ENCODE measurements around the gene PCSK4.

The PCSK4 gene

GRCh38 chr19:1434040-1434366 is 56.1 kb downstream of the PCSK4 start:
- Histone ChIP-seq H3K4me3 (replicated peaks; ENCODE audit: low read depth, low read length) (no peak overlapping the region), H3K36me3 (ENCODE audit: control insufficient read depth, insufficient read depth, low read length) (peaks cover 34% of the 10 kb centered on the region), H3K27me3 (replicated peaks; ENCODE audit: control insufficient read depth, insufficient read depth, low read length) (no peaks in the 10 kb centered on the region)
- DNase-seq (ENCODE audit: extremely low read depth, insufficient read length): no peak
- TF ChIP-seq CTCF (IDR thresholded peaks at IDR 0.05; ENCODE audit: insufficient read depth, low read length, poor library complexity, severe bottlenecking): no peak

GRCh38 chr19:1433119-1434039 is 56.8 kb downstream of the PCSK4 start:
- Histone ChIP-seq H3K4me3 (replicated peaks; ENCODE audit: low read depth, low read length) (no peak overlapping the region), H3K27me3 (replicated peaks; ENCODE audit: control insufficient read depth, insufficient read depth, low read length) (no peaks in the 10 kb centered on the region), H3K36me3 (ENCODE audit: control insufficient read depth, insufficient read depth, low read length) (peaks cover 38% of the 10 kb centered on the region)
- DNase-seq (ENCODE audit: extremely low read depth, insufficient read length): no peak
- TF ChIP-seq CTCF (IDR thresholded peaks at IDR 0.05; ENCODE audit: insufficient read depth, low read length, poor library complexity, severe bottlenecking): no peak

GRCh38 chr19:1432507-1432887 is 57.7 kb downstream of the PCSK4 start:
- Histone ChIP-seq H3K27me3 (replicated peaks; ENCODE audit: control insufficient read depth, insufficient read depth, low read length) (no peaks in the 10 kb centered on the region), H3K36me3 (ENCODE audit: control insufficient read depth, insufficient read depth, low read length) (peaks cover 42% of the 10 kb centered on the region), H3K4me3 (replicated peaks; ENCODE audit: low read depth, low read length) (no peak overlapping the region)
- DNase-seq (ENCODE audit: extremely low read depth, insufficient read length): no peak
- no peak for TF ChIP-seq CTCF (IDR thresholded peaks at IDR 0.05; ENCODE audit: insufficient read depth, low read length, poor library complexity, severe bottlenecking)

GRCh38 chr19:1431759-1432506 is 58.2 kb downstream of the PCSK4 start:
- Histone ChIP-seq H3K27me3 (replicated peaks; ENCODE audit: control insufficient read depth, insufficient read depth, low read length) (no peaks in the 10 kb centered on the region), H3K36me3 (ENCODE audit: control insufficient read depth, insufficient read depth, low read length) (peaks cover 45% of the 10 kb centered on the region), H3K4me3 (replicated peaks; ENCODE audit: low read depth, low read length) (no peak overlapping the region)
- no peak for DNase-seq (ENCODE audit: extremely low read depth, insufficient read length)
- no peak for TF ChIP-seq CTCF (IDR thresholded peaks at IDR 0.05; ENCODE audit: insufficient read depth, low read length, poor library complexity, severe bottlenecking)

All from GM06990 (cell line).